Limb (tissue), 2 donors: Measurements from ENCODE around the gene PLEKHF1.

Experiments used
- DNase-seq, 2 donors: peaks; one replicate each; pipeline ENCODE4 v3.0.0-alpha.2; 2016; ENCODE audit errors: extremely low spot score in 2 of 2

The PLEKHF1 gene

GRCh38 chr19:29678484-29679106 lies 13.3 kb downstream of the PLEKHF1 start:
- DNase-seq = no peak

- DNase-seq = no peak
These were observed 14.4 kb downstream of the PLEKHF1 start for GRCh38 chr19:29679598-29680210.

DNA sequence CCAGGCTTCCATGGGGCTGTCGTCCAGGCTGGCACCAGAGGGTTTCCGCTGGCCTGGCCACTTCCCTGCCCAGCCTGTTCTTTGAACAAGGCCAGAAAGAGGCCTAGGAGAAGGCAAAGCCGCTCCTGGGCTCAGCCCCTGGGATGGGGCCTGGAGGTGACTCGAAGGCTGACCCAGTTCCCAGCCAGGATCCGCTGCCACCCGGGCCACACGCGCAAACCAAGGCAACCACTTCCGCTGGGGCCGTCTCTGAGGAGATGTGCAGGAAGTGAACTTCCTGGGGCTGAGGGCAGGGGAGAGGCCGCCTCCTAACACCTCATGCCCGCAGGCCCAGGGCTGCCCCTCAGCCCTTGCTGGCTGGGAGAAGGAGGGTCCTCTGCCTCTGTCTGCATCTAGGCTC lies 15.2 kb downstream of the PLEKHF1 start:
- DNase-seq = no peak

DNA sequence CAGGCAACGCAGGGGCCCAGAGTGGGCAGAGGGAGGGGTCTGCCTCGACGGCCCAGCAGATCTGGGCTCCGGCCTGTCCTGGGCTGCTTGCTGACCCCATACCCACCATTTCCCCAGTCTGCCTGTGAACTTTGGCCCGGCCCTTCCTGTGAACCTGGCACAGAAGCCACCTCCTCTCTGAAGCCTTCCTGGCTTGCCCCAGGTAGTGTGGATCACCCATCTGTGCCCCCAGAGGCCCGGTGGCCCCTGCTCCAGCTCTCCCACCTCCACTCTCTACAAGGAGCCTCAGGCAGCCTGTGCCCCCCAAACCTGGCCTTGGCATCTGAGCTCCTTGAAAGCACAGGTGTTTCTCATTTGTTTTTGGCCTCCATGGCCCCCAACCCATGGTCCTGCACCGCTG lies 15.7 kb downstream of the PLEKHF1 start:
- DNase-seq = no peak

DNA sequence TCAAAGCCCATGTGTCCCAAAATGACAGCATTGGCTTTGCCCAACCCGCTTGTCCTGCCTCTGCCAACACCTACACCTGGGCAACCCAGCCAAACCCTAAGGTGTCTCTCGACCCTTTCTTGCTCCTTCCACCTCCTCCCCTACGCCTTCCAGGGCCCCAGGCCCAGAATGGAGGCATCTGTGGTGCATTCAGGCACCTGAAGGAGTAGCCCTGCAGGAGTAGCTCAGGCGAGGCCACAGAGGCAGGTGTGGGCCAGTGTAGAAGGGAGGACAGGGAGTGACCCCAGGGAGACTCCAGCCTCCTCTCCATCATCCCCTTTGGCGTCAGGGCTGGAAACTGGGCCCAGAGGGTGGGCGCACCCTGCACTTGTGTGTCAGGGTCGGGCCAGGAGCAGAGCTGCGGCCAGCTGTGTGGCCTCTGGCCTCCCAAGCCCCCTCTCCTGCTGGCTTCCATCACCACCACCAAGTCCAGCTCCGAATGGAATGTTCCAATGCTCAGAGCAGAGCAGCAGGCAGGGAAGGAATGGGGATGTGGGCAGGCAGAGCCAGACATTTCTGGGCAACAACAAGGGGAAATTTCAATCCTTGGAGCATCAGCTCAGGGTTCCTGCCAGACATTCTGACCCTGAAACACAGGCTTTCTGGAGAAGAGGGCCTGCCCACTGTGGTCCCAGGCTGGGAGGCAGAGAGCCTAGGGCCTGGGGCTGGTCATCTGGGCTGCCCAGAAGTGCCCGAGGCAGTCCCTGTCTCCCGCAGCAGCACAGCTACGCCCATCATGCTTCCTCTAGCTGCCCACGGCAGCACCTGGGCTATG lies 16.4 kb downstream of the PLEKHF1 start:
- no peak for DNase-seq

DNA sequence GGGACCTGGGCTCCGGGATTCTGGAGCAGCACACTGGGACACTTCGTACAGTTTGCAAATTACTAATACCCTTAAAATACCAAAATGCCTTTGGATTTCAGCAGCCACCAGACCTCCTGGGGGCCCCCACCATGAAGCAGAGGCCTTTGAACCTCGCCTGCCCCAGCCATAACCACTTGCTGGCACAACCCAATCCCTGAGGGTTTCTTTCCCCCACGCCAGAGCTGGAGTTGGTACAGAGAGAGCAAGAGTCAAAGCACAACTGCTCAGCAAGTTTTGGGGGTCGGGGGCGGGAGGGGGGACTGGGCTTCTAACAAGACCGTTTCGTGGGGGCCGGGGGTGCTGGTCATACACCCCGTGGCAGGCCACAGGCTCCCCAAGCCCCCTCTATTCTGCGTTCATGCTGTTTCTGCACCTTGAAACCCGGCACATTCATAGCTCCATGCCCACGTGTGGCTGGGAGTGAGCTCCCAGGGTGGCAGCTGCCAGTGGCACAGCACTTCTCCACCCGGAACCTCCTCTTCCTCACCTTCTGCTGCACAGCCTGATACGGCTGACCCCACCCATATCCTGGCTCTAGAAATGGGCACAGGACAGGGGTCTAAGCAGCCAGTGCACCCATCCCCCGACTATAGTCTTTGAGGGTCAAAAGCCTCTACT lies 17.1 kb downstream of the PLEKHF1 start:
- no peak for DNase-seq

GRCh38 chr19:29683009-29683408 lies 17.7 kb downstream of the PLEKHF1 start:
- no peak for DNase-seq

DNA sequence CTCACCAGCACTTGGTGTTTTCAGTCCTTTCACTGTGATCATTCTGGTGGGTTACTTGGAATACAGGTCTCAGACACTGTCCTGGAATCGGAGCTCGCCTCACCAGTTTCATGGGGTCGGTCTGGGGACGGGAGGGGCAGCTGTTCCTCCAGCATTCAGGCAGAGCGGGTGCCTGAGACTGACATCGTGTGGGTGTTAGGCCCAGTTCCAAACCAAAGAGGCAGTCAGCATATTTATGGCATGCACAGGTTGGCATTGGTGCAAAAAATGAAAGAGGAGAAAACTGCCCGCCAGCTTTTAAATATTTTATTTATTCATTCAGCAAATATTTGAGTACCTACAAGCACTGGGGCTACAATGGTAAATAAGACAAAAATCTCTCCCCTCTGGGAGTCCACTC lies 20.1 kb downstream of the PLEKHF1 start:
- no peak for DNase-seq

- DNase-seq = no peak
These were observed 21.1 kb downstream of the PLEKHF1 start for GRCh38 chr19:29686285-29686805.

- no peak for DNase-seq
These were observed 22.1 kb downstream of the PLEKHF1 start for GRCh38 chr19:29687244-29687896.

GRCh38 chr19:29687897-29688728 lies 22.9 kb downstream of the PLEKHF1 start:
- no peak for DNase-seq

- no peak for DNase-seq
These were observed 25.6 kb downstream of the PLEKHF1 start for GRCh38 chr19:29690842-29691241.

- DNase-seq = no peak
These were observed 28.9 kb downstream of the PLEKHF1 start for GRCh38 chr19:29694161-29694560.

GRCh38 chr19:29694669-29695627 lies 29.7 kb downstream of the PLEKHF1 start:
- DNase-seq = peak; percentile 44 to 82

DNA sequence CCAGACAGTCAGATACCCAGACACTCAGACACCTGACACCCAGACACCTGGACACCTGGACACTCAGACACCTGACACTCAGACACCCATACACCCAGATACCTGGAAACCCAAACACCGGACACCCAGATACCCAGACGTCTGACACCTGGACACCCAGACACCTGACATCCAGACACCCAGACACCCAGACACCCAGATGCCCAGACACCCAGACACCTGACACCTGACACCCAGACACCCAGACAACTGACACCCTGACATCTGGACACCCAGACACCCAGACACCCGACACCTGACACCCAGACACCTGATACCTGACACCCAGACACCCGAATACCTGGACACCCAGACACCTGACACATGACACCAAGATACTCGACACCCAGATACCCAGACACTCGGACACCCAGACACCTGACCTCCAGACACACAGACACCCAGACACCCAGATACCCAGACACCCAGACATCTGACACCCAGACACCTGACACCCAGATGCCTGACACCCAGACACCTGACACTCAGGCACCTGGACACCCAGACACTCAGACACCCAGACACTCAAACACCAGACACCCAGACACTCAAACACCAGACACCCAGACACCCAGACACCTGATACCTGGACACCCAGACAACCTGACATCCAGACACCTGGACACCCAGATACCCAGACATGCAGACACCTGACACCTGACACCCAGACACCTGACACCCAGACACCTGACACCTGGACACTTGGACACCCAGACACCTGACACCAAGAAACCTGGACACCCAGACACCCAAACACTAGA lies 30.7 kb downstream of the PLEKHF1 start:
- no peak for DNase-seq

DNA sequence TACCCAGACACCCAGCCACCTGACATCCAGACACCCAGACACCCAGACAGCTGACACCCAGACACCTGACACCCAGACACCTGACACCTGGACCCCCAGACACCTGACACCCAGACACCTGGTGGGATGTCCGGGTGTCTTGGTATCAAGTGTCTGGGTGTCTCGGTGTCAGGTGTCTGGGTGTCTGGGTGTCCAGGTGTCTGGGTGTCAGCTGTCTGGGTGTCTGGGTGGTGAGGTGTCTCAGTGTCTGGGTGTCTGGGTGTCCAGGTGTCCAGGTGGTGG lies 31.2 kb downstream of the PLEKHF1 start:
- DNase-seq = no peak

DNA sequence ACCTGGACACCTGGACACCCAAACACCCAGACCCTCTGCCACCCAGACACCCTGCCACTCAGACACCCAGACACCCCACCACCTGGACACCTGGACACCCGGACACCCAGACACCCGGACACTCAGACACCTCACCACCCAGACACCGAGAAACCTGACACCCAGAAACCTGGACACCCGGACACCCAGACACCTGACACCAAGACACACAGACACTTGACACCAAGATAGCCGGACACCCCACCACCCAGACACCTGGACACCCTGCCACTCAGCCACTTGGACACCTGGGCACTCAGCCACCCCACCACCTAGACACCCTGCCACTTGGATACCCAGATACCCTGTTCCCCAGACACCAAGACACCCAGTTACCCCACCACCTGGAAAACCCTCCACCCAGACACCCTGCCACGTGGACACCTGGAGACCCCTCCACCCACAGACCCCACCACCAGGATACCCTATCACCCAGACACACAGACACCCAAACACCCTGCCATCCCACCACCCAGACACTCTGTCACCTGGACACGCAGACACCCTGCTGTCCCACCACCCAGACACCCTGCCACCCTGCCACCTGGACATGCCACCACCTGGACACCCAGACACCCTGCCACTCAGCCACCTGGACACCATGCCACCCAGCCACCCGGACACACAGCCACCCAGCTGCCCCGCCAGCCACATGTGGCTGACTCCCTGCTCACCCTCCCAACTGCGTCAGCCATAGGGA lies 32.4 kb downstream of the PLEKHF1 start:
- no peak for DNase-seq

DNA sequence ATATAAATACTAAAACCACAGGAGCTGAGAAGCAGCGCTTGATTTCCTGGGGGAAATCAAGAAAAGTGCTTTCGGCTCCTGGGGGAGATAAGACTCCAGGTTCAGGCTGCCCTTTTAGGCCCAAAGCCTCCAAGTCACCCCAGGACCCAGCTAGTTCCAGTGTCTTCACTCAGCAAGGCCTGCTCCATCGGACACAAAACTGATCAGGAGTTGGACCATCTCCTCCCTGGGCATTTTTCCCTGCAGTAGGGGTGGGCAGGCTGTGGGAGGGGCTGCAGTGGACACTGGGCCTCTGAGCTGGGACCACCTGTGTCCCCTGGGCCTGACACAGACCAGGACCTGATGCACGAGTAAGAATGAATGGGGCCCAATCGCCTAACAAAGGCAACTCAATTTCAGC lies 34.6 kb downstream of the PLEKHF1 start:
- DNase-seq = no peak
